Peyer's patch (tissue), 4 donors: ENCODE measurements around the gene NFATC2IP. TPM values are rescaled to one million over a fixed set of nuclear protein-coding genes. Genes with fewer than 3 reads are reported as not detected.

Experiments used
- DNase-seq, 3 donors: peaks; one replicate each; pipeline ENCODE4 v3.0.0-alpha.2; 2017 to 2019
- H3K27ac ChIP-seq, 4 donors: fragments of 200-600 bp; sonication (generic); one replicate each; pipeline ENCODE4 v1.5.1; 2016 to 2019
- H3K27me3 ChIP-seq, 2 donors: fragments of 200-600 bp; sonication (generic); one replicate each; pipeline ENCODE4 v1.5.1; 2019
- H3K36me3 ChIP-seq, 3 donors: fragments of 200-600 bp; sonication (generic); one replicate each; pipeline ENCODE4 v1.5.1; 2016 to 2019
- H3K4me1 ChIP-seq, 4 donors: fragments of 200-600 bp; sonication (generic); one replicate each; pipeline ENCODE4 v1.5.1; 2016 to 2019
- H3K4me3 ChIP-seq, 4 donors: fragments of 200-600 bp; sonication (generic); 1 replicate in 3 of 4; 2 replicates in 1 of 4; pipeline ENCODE4 v1.5.1; 2016 to 2019; ENCODE audit warnings: mild to moderate bottlenecking in 1 of 4
- H3K9me3 ChIP-seq, 4 donors: fragments of 200-600 bp; sonication (generic); one replicate each; pipeline ENCODE4 v1.5.1; 2016 to 2019; ENCODE audit warnings: mild to moderate bottlenecking in 1 of 4
- POLR2A ChIP-seq, 2 donors: fragments of 450-650 bp; IDR thresholded peaks; one replicate each; pipeline ENCODE4 v1.5.1; 2017; ENCODE audit warnings: antibody characterized with exemption in 2 of 2, mild to moderate bottlenecking in 2 of 2, moderate library complexity in 2 of 2
- total RNA-seq, 4 donors: library from RNA; depleted of rRNA; stranded (reverse); fragments of >200 nt; gene quantifications; one replicate each; pipeline ENCODE4 v1.1.0, GENCODE V29; 2016
- TF ChIP-seq, protein P1 (sequence below), 6 experiments: fragments of 450-650 bp in 4 of 6; fragments of 200-600 bp in 2 of 6; sonication (generic) in 1 of 6; IDR thresholded peaks; one replicate each; pipeline ENCODE4 v1.5.1; 2017 to 2019; ENCODE audit warnings: antibody characterized with exemption in 6 of 6, mild to moderate bottlenecking in 3 of 6, moderate library complexity in 1 of 6

NFATC2IP gene
- total RNA-seq, 4 donors from 2014 or later, result 53.8 to 86.5 (median 79.6) TPM

DNA sequence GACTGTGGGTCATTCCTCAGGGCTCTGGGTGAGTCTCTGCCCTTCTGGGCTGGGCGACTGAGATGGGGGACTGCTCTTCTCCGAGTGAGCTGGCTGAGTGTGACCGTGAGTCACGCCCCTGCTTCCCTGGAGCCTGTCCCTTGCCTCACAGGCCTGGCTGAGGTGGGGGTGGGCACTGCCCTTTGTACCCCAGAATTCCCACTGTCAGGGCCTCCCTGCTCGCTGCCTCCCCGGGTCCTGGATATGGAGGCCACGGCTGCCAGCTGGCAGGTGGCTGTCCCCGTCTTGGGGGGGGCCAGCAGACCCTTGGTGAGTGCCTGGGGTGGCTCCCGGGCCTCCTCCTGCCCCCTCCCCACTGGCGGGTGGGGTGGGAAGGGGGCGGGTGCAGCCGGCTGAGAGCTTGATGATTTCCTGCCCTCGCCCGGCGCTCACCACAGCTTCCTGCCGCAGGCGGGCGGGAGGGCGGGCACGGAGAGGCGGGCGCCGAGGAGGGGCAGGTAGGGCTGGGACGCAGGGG is 33.9 kb downstream of the NFATC2IP start, which contains the start of gene LAT:
TSS of gene LAT (plus strand) at position 434 of the 517 bp plus-strand sequence. CDS start 366 bp downstream, outside the sequence.
- Histone ChIP-seq H3K4me3 (peak within 1 kb of the TSS; percentile 36 to 50 (median 46)), H3K4me1 (peaks cover 0 to 10% (median 5%) of the 10 kb centered on the region in 4 donors), H3K27ac (peak within 1 kb of the TSS; percentile 62 to 80 (median 78)), H3K36me3 (peaks cover 0 to 65% (median 0%) of the 10 kb centered on the region in 3 donors), H3K9me3 (no peaks in the 10 kb centered on the region), H3K27me3 (no peaks in the 10 kb centered on the region)
- DNase-seq, result peak in 2 of 3 donors; percentile 67 to 83
- no peak for TF ChIP-seq POLR2A (IDR thresholded peaks at IDR 0.05)
- TF ChIP-seq, protein P1, sequence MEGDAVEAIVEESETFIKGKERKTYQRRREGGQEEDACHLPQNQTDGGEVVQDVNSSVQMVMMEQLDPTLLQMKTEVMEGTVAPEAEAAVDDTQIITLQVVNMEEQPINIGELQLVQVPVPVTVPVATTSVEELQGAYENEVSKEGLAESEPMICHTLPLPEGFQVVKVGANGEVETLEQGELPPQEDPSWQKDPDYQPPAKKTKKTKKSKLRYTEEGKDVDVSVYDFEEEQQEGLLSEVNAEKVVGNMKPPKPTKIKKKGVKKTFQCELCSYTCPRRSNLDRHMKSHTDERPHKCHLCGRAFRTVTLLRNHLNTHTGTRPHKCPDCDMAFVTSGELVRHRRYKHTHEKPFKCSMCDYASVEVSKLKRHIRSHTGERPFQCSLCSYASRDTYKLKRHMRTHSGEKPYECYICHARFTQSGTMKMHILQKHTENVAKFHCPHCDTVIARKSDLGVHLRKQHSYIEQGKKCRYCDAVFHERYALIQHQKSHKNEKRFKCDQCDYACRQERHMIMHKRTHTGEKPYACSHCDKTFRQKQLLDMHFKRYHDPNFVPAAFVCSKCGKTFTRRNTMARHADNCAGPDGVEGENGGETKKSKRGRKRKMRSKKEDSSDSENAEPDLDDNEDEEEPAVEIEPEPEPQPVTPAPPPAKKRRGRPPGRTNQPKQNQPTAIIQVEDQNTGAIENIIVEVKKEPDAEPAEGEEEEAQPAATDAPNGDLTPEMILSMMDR (IDR thresholded peaks at IDR 0.05), result no peak

GRCh38 chr16:28985211-28986041 is 34.7 kb downstream of the NFATC2IP start:
- peaks cover 0 to 10% (median 5%) of the 10 kb centered on the region in 4 donors for H3K4me1 ChIP-seq
- H3K27me3 ChIP-seq, result no peaks in the 10 kb centered on the region
- H3K36me3 ChIP-seq, result peaks cover 0 to 65% (median 0%) of the 10 kb centered on the region in 3 donors
- peak overlapping the region; percentile 36 to 50 (median 46) for H3K4me3 ChIP-seq
- no peak for TF ChIP-seq POLR2A (IDR thresholded peaks at IDR 0.05)
- TF ChIP-seq, protein P1 (IDR thresholded peaks at IDR 0.05), result no peak
- H3K9me3 ChIP-seq, result no peaks in the 10 kb centered on the region
- DNase-seq, result no peak
- H3K27ac ChIP-seq, result peak overlapping the region; percentile 62 to 80 (median 78)

- H3K27me3 ChIP-seq, result no peaks in the 10 kb centered on the region
- H3K9me3 ChIP-seq, result no peaks in the 10 kb centered on the region
- no peak for DNase-seq
- H3K4me1 ChIP-seq, result peaks cover 0 to 10% (median 5%) of the 10 kb centered on the region in 4 donors
- H3K36me3 ChIP-seq, result peaks cover 0 to 60% (median 0%) of the 10 kb centered on the region in 3 donors
- TF ChIP-seq, protein P1 (IDR thresholded peaks at IDR 0.05), result no peak
- TF ChIP-seq POLR2A (IDR thresholded peaks at IDR 0.05), result no peak
- peak overlapping the region; percentile 36 to 50 (median 46) for H3K4me3 ChIP-seq
- peak overlapping the region in 3 of 4 donors; percentile 62 to 80 (median 79) for H3K27ac ChIP-seq
These were observed 35.3 kb downstream of the NFATC2IP start for GRCh38 chr16:28986046-28986445.

DNA sequence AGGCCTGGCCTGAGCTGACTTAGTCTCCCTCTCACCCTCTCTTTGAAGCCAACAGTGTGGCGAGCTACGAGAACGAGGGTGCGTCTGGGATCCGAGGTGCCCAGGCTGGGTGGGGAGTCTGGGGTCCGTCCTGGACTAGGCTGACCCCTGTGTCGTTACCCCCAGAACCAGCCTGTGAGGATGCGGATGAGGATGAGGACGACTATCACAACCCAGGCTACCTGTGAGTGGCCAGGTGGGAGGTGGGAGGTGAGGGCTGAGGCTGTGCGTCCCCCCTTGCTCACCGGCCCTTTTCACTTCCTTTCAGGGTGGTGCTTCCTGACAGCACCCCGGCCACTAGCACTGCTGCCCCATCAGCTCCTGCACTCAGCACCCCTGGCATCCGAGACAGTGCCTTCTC is 35.8 kb downstream of the NFATC2IP start:
- Histone ChIP-seq H3K27ac (peak overlapping the region in 3 of 4 donors; percentile 62 to 80 (median 79)), H3K27me3 (no peaks in the 10 kb centered on the region), H3K4me1 (peaks cover 0 to 10% (median 5%) of the 10 kb centered on the region in 4 donors), H3K9me3 (no peaks in the 10 kb centered on the region), H3K36me3 (peaks cover 0 to 55% (median 0%) of the 10 kb centered on the region in 3 donors), H3K4me3 (peak overlapping the region in 3 of 4 donors; percentile 43 to 50 (median 48))
- no peak for DNase-seq
- no peak for TF ChIP-seq POLR2A (IDR thresholded peaks at IDR 0.05)
- TF ChIP-seq, protein P1 (IDR thresholded peaks at IDR 0.05), result no peak

DNA sequence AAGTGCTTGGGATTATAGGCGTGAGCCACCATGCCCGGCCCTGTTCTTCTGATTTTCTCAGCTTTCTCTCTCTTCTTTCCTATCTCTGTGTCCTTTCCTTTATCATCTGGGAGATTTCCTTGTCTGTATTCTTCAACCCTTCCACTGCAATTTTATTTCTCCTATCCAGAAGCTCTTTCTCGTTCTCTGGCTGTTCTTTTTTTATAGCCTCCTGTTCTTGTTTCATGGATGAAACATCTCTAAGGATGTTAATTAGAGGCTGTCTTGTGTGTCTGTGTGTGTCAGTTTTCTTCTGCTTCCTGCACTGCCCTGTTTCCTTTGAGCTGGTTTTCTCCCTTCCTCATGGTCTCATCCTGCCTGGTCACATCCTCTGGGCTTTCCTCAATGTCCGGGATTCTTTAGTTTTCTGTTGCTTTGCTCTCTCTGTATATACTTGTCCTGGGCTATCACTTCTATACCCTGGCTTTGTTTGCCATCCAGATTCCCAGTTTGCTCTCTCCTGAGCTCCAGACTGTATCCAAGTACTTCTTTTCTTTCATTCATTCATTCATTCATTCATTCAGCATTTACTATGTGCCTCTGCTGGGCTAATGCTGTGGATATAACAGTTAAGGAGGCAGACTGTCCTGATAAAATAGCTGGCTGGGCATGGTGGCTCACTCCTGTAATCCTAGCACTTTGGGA is 36.6 kb downstream of the NFATC2IP start:
- Histone ChIP-seq H3K27me3 (no peaks in the 10 kb centered on the region), H3K9me3 (no peaks in the 10 kb centered on the region), H3K27ac (peak overlapping the region in 1 of 4 donors; percentile 55), H3K36me3 (peaks cover 0 to 47% (median 0%) of the 10 kb centered on the region in 3 donors), H3K4me1 (peaks cover 0 to 10% (median 5%) of the 10 kb centered on the region in 4 donors), H3K4me3 (peak overlapping the region in 2 of 4 donors; percentile 48 to 50)
- no peak for DNase-seq
- TF ChIP-seq POLR2A (IDR thresholded peaks at IDR 0.05), result no peak
- TF ChIP-seq, protein P1 (IDR thresholded peaks at IDR 0.05), result no peak
